C4-2B (cell line): ENCODE measurements around the gene ANKRD52.
"Not testable (repeated sequence)": the region's sequence is repeated elsewhere in the genome, so short reads cannot be mapped to it uniquely, and the experiment has no call there.

Experiments used
- H3K27ac ChIP-seq: fragments of 450-650 bp; 2 replicates; pipeline ENCODE4 v1.5.1; 2017
- ZFX ChIP-seq: fragments of 450-650 bp; IDR thresholded peaks from 2 replicates; pipeline ENCODE4 v1.6.1; 2017
- TF ChIP-seq, protein P1 (sequence below): fragments of 450-650 bp; conservative IDR thresholded peaks from 2 replicates; pipeline ENCODE4 v1.5.1; 2017; ENCODE audit warnings: mild to moderate bottlenecking

ANKRD52 gene

GRCh38 chr12:56282579-56282978 is 24.4 kb upstream of the ANKRD52 start:
- no peak for TF ChIP-seq ZFX
- TF ChIP-seq, protein P1, sequence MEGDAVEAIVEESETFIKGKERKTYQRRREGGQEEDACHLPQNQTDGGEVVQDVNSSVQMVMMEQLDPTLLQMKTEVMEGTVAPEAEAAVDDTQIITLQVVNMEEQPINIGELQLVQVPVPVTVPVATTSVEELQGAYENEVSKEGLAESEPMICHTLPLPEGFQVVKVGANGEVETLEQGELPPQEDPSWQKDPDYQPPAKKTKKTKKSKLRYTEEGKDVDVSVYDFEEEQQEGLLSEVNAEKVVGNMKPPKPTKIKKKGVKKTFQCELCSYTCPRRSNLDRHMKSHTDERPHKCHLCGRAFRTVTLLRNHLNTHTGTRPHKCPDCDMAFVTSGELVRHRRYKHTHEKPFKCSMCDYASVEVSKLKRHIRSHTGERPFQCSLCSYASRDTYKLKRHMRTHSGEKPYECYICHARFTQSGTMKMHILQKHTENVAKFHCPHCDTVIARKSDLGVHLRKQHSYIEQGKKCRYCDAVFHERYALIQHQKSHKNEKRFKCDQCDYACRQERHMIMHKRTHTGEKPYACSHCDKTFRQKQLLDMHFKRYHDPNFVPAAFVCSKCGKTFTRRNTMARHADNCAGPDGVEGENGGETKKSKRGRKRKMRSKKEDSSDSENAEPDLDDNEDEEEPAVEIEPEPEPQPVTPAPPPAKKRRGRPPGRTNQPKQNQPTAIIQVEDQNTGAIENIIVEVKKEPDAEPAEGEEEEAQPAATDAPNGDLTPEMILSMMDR = no peak
- H3K27ac ChIP-seq = no peak overlapping the region

- TF ChIP-seq, protein P1 = no peak
- no peak for TF ChIP-seq ZFX
- no peak overlapping the region for H3K27ac ChIP-seq
Observed at GRCh38 chr12:56282030-56282429, 23.8 kb upstream of the ANKRD52 start.

GRCh38 chr12:56280849-56281248 is 22.7 kb upstream of the ANKRD52 start:
- H3K27ac ChIP-seq = no peak overlapping the region
- TF ChIP-seq, protein P1 = no peak
- no peak for TF ChIP-seq ZFX

- no peak overlapping the region for H3K27ac ChIP-seq
- TF ChIP-seq, protein P1 = no peak
- no peak for TF ChIP-seq ZFX
Observed at GRCh38 chr12:56278905-56279304, 20.7 kb upstream of the ANKRD52 start.

GRCh38 chr12:56274299-56274698 is 16.1 kb upstream of the ANKRD52 start:
- no peak for TF ChIP-seq ZFX
- TF ChIP-seq, protein P1 = no peak
- H3K27ac ChIP-seq = no peak overlapping the region

DNA sequence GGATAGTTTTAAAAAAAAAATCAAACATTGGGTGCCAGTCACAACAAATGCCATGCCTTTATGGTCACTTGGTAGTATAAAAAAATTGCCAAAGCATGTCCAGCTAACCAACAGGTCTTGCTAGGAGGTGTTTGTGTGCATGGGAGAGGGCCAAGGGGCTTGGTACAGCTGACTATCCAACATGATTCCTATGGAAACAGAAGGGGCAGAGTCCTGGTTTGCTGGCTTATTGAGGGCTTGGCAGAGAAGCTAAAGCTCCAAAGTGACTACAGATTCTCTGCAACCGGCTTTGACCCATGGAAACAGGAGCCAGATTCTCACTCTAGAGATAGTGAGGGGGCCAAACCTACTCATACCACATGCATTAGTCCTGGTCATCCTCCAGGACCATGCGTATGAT is 14.3 kb upstream of the ANKRD52 start:
- H3K27ac ChIP-seq = not testable (repeated sequence)

DNA sequence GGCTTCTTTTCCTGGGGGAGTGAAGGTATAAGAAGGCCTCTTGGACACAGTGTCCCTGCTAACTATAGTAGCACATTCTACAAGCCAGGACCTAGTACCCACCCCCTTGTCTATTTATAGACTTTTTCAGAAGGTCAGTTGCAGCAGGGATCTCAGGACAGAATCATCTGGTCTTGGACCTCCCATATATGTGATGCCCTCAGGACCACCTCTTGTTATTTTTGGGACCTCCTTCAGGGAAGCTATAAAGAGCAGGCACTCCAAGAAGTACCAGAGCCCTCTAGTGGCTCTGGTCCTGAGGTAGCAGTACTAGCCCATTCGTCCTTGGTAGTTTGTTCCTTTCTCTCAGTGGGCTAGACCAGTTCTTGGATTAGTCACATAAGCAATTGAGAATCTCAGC is 12.8 kb upstream of the ANKRD52 start:
- no peak for TF ChIP-seq ZFX
- TF ChIP-seq, protein P1 = no peak; the same call in 1 of the 2 replicates
- no peak overlapping the region for H3K27ac ChIP-seq

GRCh38 chr12:56267443-56268071 is 9.4 kb upstream of the ANKRD52 start:
- H3K27ac ChIP-seq = peak overlapping the region; percentile 59
- TF ChIP-seq, protein P1 = no peak
- TF ChIP-seq ZFX = no peak
